ENCODE results near the gene DICER1.

Gene DICER1

GRCh38 chr14:95119336-95119735 is 38.0 kb downstream of the DICER1 start:
- no peak for TF ChIP-seq CTCF (IDR thresholded peaks at IDR 0.05; ENCODE audit: low read depth, low read length, missing control alignments)
- H3K4me3 ChIP-seq (replicated peaks; ENCODE audit: low read depth, low read length) = no peak overlapping the region

DNA sequence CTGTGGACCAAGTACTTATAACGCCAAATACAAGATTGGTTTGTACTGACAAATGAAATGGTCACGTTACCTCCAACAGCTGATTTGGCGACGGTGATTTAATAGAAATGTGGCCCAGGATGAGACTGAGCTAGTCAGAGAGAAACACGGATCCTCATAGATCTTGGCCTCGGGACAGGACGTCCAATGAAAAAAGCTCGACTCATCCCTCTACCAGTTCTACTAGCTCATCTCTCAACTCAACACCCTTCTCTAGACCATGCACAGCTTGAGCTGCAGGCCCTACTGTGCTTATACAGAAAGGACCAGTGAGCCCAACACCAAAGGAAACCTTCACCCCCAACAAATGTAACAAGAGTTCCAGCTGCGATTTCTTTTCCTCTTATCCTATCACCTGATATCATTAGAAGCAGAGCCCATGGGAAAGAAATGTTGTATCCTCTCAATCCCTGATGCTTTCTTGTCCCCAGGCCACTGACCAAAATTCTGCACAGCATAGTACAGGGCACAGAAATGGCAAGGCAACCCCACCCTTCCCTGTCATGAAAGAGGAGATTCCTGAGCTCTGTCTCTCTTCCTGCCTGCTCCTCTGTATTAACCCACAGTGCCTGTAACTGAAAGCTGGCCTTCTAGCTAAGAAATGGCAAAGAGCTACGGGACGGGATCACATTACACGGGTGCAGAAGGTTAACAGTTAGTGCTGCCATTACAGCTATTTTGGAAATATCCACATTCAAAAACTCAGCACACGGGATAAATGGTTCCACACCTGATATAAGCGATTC is 39.2 kb downstream of the DICER1 start:
- no peak overlapping the region for H3K4me3 ChIP-seq (replicated peaks; ENCODE audit: low read depth, low read length)
- TF ChIP-seq CTCF (IDR thresholded peaks at IDR 0.05; ENCODE audit: low read depth, low read length, missing control alignments) = no peak
- no peak for DNase-seq (ENCODE audit: extremely low read depth, low read depth)

More at GRCh38 chr14:95119336-95119735, 38.0 kb downstream of the DICER1 start:
- DNase-seq (ENCODE audit: extremely low read depth, low read depth) = no peak

DNA sequence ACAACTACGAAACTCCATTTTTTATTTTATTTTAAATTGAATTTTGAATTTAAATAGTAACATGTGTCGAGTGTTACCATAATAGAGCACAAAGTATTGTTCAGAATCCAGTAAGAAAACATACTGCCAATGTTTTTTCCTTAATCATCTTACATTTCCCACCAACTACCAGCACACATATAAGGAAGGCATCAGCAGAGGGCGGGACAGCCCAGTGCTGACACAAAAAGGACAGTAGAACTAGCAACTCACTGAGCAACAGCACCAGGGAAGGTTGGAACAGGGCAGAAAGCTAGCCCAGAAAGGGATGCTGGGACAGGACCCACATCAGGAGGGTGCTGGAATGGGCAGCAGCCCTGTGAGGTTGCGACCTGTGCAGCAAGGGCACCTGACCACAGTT is 43.9 kb downstream of the DICER1 start:
- TF ChIP-seq CTCF (IDR thresholded peaks at IDR 0.05; ENCODE audit: low read depth, low read length, missing control alignments) = no peak
- no peak overlapping the region for H3K4me3 ChIP-seq (replicated peaks; ENCODE audit: low read depth, low read length)
- no peak for DNase-seq (ENCODE audit: extremely low read depth, low read depth)

DNA sequence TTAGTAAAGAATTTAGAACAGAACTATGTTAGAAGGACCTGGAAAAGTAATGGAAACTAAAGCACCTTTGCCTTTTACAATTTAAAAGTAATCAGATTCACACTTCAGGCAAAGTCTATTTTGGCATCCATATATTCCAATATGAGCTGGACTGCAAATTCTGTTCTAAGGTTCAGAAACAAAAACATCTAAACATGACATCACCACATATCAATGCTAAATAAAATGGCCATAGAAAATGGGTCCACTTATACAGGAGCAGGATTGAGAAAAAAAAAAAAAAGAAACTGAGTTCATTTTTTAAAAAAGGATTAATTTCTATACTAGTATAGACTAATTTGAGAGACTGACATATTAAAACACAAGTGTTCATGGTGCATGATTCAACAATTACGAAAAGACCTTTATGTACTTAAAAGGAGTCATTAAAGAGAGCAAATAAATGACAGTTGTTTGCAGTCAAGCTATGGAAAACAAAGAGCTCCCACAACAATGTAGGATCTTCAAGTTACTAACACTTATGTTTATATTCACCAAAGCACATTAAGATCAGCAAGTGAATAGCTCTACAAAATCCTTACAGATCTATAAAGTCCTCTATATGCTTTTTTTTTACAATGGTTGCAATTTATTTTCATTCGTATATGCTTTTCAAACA is 45.7 kb downstream of the DICER1 start:
- TF ChIP-seq CTCF (IDR thresholded peaks at IDR 0.05; ENCODE audit: low read depth, low read length, missing control alignments) = no peak
- no peak overlapping the region for H3K4me3 ChIP-seq (replicated peaks; ENCODE audit: low read depth, low read length)
- DNase-seq (ENCODE audit: extremely low read depth, low read depth) = no peak

DNA sequence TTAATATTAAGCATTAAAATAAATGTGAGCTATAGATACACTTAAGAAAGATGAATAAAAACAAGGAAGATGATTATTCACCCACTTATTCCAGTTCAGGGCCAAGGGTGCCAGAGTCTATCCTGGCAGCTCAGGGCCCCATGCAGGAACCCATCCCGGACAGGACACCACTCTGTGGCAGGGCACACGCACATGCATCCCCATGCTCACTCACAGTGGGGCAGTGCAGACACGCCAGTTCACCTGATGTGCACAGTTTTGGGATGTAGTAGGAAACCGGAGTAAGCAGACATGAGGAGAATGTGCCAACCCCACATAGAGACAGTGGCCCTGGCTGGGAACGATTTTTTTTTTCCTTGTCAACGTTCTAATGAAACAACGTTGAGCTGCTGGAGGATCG is 47.2 kb downstream of the DICER1 start:
- no peak overlapping the region for H3K4me3 ChIP-seq (replicated peaks; ENCODE audit: low read depth, low read length)
- TF ChIP-seq CTCF (IDR thresholded peaks at IDR 0.05; ENCODE audit: low read depth, low read length, missing control alignments) = no peak
- DNase-seq (ENCODE audit: extremely low read depth, low read depth) = no peak

- DNase-seq (ENCODE audit: extremely low read depth, low read depth) = no peak
- TF ChIP-seq CTCF (IDR thresholded peaks at IDR 0.05; ENCODE audit: low read depth, low read length, missing control alignments) = no peak
- H3K4me3 ChIP-seq (replicated peaks; ENCODE audit: low read depth, low read length) = no peak overlapping the region
These were observed 49.6 kb downstream of the DICER1 start for GRCh38 chr14:95107711-95108110.
